WI38 (cell line): ENCODE results near the gene CPA1.

Experiments
- H3K4me3 ChIP-seq: 2 replicates; pipeline ENCODE4 v1.5.1; 2011; ENCODE audit warnings: low read depth, mild to moderate bottlenecking, control low read depth, low read length
- CTCF ChIP-seq: IDR thresholded peaks from 2 replicates; pipeline ENCODE4 v1.5.1; 2012; ENCODE audit warnings: low read depth, mild to moderate bottlenecking, control low read depth, low read length

The CPA1 gene

GRCh38 chr7:130390486-130390885 is 10.2 kb downstream of the CPA1 start:
- H3K4me3 ChIP-seq = no peak overlapping the region
- TF ChIP-seq CTCF = no peak

- H3K4me3 ChIP-seq = no peak overlapping the region
- TF ChIP-seq CTCF = no peak
These were observed 12.8 kb downstream of the CPA1 start for GRCh38 chr7:130393101-130393561.

GRCh38 chr7:130393841-130394411 is 13.6 kb downstream of the CPA1 start:
- H3K4me3 ChIP-seq = no peak overlapping the region
- no peak for TF ChIP-seq CTCF

GRCh38 chr7:130394421-130395195 is 14.3 kb downstream of the CPA1 start:
- H3K4me3 ChIP-seq = no peak overlapping the region
- TF ChIP-seq CTCF = no peak

- no peak overlapping the region for H3K4me3 ChIP-seq
- TF ChIP-seq CTCF = no peak
These were observed 15.1 kb downstream of the CPA1 start for GRCh38 chr7:130395421-130395820.

GRCh38 chr7:130396109-130396508 is 15.8 kb downstream of the CPA1 start:
- no peak for TF ChIP-seq CTCF
- H3K4me3 ChIP-seq = no peak overlapping the region

- TF ChIP-seq CTCF = no peak
- H3K4me3 ChIP-seq = no peak overlapping the region
These were observed 16.9 kb downstream of the CPA1 start for GRCh38 chr7:130397051-130397757.
